AG09319 (cell line): ENCODE results near the gene CCDC116.
"Not testable (repeated sequence)": the region's sequence is repeated elsewhere in the genome, so short reads cannot be mapped to it uniquely, and the experiment has no call there.

Source experiments
- DNase-seq: peaks from one replicate; pipeline ENCODE4 v3.0.0-alpha.2; 2010; ENCODE audit warnings: low read depth; ENCODE audit errors: extremely low read depth
- CTCF ChIP-seq: IDR thresholded peaks from 2 replicates; pipeline ENCODE4 v1.5.1; 2011; ENCODE audit warnings: low read depth, mild to moderate bottlenecking, inconsistent platforms, low read length, moderate library complexity

The CCDC116 gene

GRCh38 chr22:21613553-21614233 is 18.9 kb upstream of the CCDC116 start:
- no peak for DNase-seq
- TF ChIP-seq CTCF = no peak

GRCh38 chr22:21615731-21616130 is 16.8 kb upstream of the CCDC116 start:
- no peak for DNase-seq
- TF ChIP-seq CTCF = no peak

- DNase-seq = not testable (repeated sequence)
Observed at GRCh38 chr22:21617337-21617736, 15.2 kb upstream of the CCDC116 start.

GRCh38 chr22:21621025-21621424 is 11.5 kb upstream of the CCDC116 start:
- no peak for TF ChIP-seq CTCF
- no peak for DNase-seq

- no peak for TF ChIP-seq CTCF
- DNase-seq = no peak
Observed at GRCh38 chr22:21622011-21622918, 10.3 kb upstream of the CCDC116 start.

- DNase-seq = no peak
- TF ChIP-seq CTCF = no peak
Observed at GRCh38 chr22:21622919-21623647, 9.5 kb upstream of the CCDC116 start.

GRCh38 chr22:21623648-21623970 is 9.0 kb upstream of the CCDC116 start:
- no peak for DNase-seq
- no peak for TF ChIP-seq CTCF
